Measurements from ENCODE around the gene TBC1D5.

The TBC1D5 gene

DNA sequence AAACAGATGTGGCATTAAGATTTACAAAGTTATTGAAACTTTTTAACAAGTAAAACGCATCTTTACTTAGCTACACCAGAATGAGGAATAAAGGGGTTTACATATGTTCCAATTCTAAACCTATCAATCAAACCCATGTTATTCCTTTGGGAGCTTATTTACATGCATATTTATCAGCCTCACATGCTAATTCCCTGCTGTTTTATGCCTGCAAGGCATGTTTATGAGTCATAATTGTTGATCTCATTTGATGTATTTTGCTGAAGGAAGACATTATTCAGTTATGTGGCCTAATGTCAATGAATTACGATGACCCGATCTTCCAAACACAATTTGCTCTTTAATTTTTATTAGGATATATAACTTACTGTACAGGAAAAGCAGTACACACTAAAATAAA lies 272.9 kb downstream of the TBC1D5 start:
- TF ChIP-seq GATA3 (IDR thresholded peaks at IDR 0.05; ENCODE audit: low read depth, low read length) (no peak), GATA2 (IDR thresholded peaks at IDR 0.05; ENCODE audit: low read depth, low read length) (no peak)

- TF ChIP-seq GATA3 (IDR thresholded peaks at IDR 0.05; ENCODE audit: low read depth, low read length) (no peak), GATA2 (IDR thresholded peaks at IDR 0.05; ENCODE audit: low read depth, low read length) (no peak)
These were observed 276.4 kb downstream of the TBC1D5 start for GRCh38 chr3:17466028-17466427.

DNA sequence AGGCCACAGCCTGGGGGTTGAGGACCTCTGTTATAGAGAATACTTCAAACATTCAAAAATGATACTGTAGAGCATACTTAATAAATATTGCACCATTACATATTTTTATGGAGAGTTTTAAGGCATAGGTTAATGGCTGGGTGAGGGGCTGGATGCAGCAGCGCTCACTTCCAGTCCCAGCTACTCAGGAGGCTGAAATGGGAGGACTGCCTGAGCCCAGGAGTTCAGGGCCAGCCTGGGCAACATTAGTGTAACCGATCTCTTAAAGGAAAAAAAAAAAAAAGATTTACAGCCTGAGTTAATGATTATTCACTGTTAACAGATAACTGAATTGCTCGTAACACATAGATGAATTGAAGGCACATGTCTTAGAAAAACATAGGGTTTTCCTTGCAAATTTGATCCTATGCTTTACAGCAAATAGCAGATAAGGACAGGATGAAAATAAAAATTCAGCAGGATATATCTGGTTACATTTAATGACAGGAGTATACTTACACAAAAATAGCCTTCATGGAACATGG lies 282.9 kb downstream of the TBC1D5 start:
- TF ChIP-seq GATA3 (IDR thresholded peaks at IDR 0.05; ENCODE audit: low read depth, low read length) = no peak
- no peak for TF ChIP-seq GATA2 (IDR thresholded peaks at IDR 0.05; ENCODE audit: low read depth, low read length)

GRCh38 chr3:17456650-17457049 lies 285.8 kb downstream of the TBC1D5 start:
- TF ChIP-seq GATA2 (IDR thresholded peaks at IDR 0.05; ENCODE audit: low read depth, low read length) (no peak), GATA3 (IDR thresholded peaks at IDR 0.05; ENCODE audit: low read depth, low read length) (no peak)

- TF ChIP-seq GATA2 (IDR thresholded peaks at IDR 0.05; ENCODE audit: low read depth, low read length) (no peak), GATA3 (IDR thresholded peaks at IDR 0.05; ENCODE audit: low read depth, low read length) (no peak)
These were observed 286.4 kb downstream of the TBC1D5 start for GRCh38 chr3:17456046-17456445.

DNA sequence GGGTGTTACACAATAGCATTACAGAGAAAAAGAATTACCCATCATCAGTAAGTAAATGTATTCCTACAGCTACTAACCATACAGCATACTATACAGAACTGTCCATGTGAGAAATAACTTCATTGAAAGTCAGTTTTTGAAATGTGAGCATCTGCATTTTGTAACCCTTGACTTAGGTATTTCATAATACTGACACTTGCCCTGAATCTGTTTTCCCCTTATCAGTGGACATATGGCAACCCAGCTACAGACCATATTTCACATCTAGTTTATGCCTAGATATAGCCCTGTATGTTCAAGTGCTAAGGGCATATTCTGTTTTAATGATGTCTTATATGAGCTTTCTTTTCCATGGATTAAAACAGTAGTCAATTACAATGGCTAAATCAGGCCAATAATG lies 297.6 kb downstream of the TBC1D5 start:
- peak; percentile 43 for TF ChIP-seq GATA2 (IDR thresholded peaks at IDR 0.05; ENCODE audit: low read depth, low read length)
- 0 out of 2 replicates have a peak, but pooled peaks have one; percentile 31 for TF ChIP-seq GATA3 (IDR thresholded peaks at IDR 0.05; ENCODE audit: low read depth, low read length)

DNA sequence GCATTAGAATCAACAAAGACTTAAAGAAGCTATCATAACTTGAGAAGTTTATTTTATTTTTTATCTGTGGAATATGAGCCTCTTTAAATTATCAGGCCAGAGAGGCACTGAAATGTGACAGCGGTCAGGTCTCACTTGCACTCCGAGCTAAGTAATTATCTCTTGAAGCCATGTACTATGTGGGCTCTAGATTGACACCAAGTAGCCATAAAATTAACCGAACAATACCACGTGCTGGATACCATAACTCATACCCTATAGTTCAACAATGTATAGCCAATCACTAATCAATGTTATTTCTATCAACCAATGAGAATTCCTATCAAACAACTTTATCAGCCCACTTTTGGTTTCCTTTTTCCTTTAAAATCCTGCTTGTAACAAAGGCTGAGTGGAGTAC lies 299.3 kb downstream of the TBC1D5 start:
- no peak for TF ChIP-seq GATA3 (IDR thresholded peaks at IDR 0.05; ENCODE audit: low read depth, low read length)
- TF ChIP-seq GATA2 (IDR thresholded peaks at IDR 0.05; ENCODE audit: low read depth, low read length) = no peak

DNA sequence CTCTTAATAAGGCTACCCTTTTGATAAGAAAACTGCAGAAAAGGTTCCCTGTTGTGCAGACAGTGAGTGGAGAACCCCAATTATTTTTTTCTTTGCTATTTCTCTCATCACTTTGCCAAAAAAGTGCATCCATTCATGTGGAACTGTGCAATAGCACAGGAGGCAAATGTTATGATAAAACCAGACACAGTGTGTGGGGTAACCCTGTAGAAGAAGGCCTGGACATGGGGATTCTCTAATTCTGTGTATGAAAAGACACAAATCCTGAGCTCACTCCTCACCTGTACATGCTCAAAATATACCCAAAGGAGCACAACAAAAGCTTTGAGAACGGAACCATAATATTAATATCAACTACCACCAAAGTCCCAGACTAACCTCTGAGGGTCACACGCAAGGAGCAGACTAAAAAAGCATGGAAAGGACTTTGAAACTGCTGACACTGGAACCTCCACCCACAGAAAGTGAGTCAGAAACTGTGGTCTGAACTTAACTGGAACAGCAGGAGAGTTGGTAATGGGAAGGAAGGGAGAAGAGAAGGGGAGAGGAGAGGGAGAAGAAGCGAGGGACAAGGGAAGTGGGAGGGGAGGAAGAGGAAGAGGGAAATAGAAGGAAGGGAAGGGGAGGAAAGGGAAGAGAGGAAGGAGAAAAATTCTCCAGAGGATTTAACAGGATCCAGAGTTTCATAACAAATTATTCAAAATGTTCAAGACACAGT lies 299.9 kb downstream of the TBC1D5 start:
- TF ChIP-seq GATA2 (IDR thresholded peaks at IDR 0.05; ENCODE audit: low read depth, low read length) = no peak

DNA sequence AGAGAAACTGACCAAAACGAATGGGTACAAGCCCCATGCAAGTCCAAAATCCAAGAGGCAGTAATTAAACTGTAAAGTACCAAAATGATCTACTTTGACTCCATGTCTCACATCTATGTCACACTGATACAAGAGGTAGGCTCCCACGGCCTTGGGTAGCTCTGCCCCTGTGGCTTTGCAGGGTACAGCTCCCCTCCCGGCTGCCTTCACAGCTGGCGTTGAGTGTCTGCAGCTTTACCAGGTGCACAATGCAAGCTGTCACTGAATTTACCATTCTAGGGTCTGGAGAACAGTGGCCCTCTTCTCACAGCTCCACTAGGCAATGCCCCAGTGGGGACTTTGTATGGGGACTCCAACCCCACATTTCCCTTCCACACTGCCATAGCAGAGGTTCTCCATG lies 308.6 kb downstream of the TBC1D5 start:
- TF ChIP-seq GATA2 (IDR thresholded peaks at IDR 0.05; ENCODE audit: low read depth, low read length) (no peak), GATA3 (IDR thresholded peaks at IDR 0.05; ENCODE audit: low read depth, low read length) (no peak)

DNA sequence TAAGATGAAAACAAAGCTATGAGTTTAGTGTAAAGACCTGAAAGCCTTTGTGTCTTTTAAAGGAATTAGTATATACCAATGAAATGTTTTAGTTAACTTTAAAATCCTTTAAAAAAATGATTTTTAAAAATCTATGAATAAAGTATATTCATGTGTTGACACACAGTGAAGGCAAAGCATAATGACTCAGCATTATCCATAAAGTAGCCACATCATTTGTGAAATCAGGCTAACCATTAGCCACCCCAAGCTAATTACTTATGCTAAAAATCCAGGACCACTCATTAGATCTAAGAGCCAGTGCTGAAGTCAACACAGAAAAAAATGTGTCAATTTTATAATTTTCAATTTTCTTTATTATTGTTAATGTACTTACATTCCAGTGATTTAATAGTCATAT lies 310.2 kb downstream of the TBC1D5 start:
- no peak for TF ChIP-seq GATA3 (IDR thresholded peaks at IDR 0.05; ENCODE audit: low read depth, low read length)
- TF ChIP-seq GATA2 (IDR thresholded peaks at IDR 0.05; ENCODE audit: low read depth, low read length) = no peak

DNA sequence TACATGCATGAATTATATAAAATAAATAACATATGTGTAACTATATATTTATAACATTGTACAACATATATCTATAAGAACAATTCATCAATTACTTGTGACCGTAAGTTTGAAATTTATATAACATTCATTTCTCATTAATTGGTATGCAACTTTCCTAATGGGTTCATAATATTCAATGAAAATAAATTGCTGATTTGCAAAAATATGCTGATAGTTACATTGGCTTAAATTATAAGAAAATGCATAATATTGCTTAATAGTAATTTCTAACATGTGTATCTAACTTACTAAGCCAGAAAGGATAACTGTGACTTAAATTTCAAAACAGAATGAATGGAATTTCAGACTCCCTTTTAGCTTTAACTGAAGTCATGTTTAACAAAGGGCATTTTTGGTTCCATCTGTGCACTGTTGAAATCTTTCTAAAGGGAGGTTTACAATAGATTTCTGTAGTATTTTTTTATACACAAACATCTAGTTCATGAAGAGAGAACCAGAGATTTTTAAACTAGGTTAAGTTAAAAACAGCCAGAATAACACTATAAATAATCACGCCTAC lies 310.9 kb downstream of the TBC1D5 start:
- no peak for TF ChIP-seq GATA2 (IDR thresholded peaks at IDR 0.05; ENCODE audit: low read depth, low read length)
- no peak for TF ChIP-seq GATA3 (IDR thresholded peaks at IDR 0.05; ENCODE audit: low read depth, low read length)

GRCh38 chr3:17431004-17431403 lies 311.4 kb downstream of the TBC1D5 start:
- TF ChIP-seq GATA3 (IDR thresholded peaks at IDR 0.05; ENCODE audit: low read depth, low read length) = no peak
- TF ChIP-seq GATA2 (IDR thresholded peaks at IDR 0.05; ENCODE audit: low read depth, low read length) = no peak

GRCh38 chr3:17430582-17430981 lies 311.8 kb downstream of the TBC1D5 start:
- no peak for TF ChIP-seq GATA2 (IDR thresholded peaks at IDR 0.05; ENCODE audit: low read depth, low read length)
- TF ChIP-seq GATA3 (IDR thresholded peaks at IDR 0.05; ENCODE audit: low read depth, low read length) = no peak

GRCh38 chr3:17423786-17424536 lies 318.5 kb downstream of the TBC1D5 start:
- TF ChIP-seq GATA3 (IDR thresholded peaks at IDR 0.05; ENCODE audit: low read depth, low read length) (no peak), GATA2 (IDR thresholded peaks at IDR 0.05; ENCODE audit: low read depth, low read length) (no peak)

DNA sequence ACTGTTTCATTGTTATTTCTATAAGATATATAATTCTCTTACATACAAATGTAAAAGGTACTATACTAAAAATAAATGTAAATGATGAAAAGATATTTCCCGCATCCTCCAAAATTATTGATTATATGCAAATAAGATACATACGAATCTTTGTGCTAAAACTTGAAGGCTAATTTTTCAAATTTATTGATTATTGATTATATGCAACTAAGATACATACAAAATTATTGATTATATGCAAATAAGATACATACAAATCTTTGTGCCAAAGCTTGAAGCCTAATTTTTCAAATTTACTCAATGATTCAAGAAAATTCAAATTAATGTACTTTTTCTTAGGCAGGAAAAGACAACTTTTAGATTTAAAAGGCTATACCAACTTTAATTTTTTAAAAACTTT lies 319.8 kb downstream of the TBC1D5 start:
- TF ChIP-seq GATA2 (IDR thresholded peaks at IDR 0.05; ENCODE audit: low read depth, low read length) = no peak
- no peak for TF ChIP-seq GATA3 (IDR thresholded peaks at IDR 0.05; ENCODE audit: low read depth, low read length)
